GM12878 (cell line): ENCODE measurements around the gene KDM6A.

Experiments used
- CBX5 ChIP-seq: sonication (generic); IDR thresholded peaks from 2 replicates; pipeline ENCODE4 v1.6.1; 2016; ENCODE audit warnings: low read depth, moderate library complexity, mild to moderate bottlenecking, inconsistent platforms
- MEF2B ChIP-seq: fragments of 450-650 bp; IDR thresholded peaks from 2 replicates; pipeline ENCODE4 v1.6.1; 2018; ENCODE audit warnings: mild to moderate bottlenecking, moderate library complexity; ENCODE audit not compliant: partially characterized antibody, poor library complexity, severe bottlenecking
- NR2F1 ChIP-seq: fragments of 450-650 bp; conservative IDR thresholded peaks from 2 replicates; pipeline ENCODE4 v1.6.1; 2017; ENCODE audit warnings: mild to moderate bottlenecking
- SIN3A ChIP-seq: IDR thresholded peaks from 2 replicates; pipeline ENCODE4 v1.6.1; 2012; ENCODE audit warnings: low read depth, low read length, improper control_type of control experiment
- ZNF217 ChIP-seq: fragments of 450-650 bp; IDR thresholded peaks from 2 replicates; pipeline ENCODE4 v1.6.1; 2017; ENCODE audit warnings: antibody characterized with exemption, mild to moderate bottlenecking
- ZNF384 ChIP-seq: IDR thresholded peaks from 2 replicates; pipeline ENCODE4 v1.6.1; 2012; ENCODE audit warnings: low read depth, mild to moderate bottlenecking, low read length, improper control_type of control experiment, borderline replicate concordance
- TF ChIP-seq, protein P1 (sequence below): IDR thresholded peaks from 2 replicates; pipeline ENCODE4 v1.6.1; 2011; ENCODE audit warnings: borderline replicate concordance, low read depth, mild to moderate bottlenecking, moderate library complexity, mixed read lengths, low read length; ENCODE audit not compliant: insufficient read depth; ENCODE audit errors: extremely low read length
- TF ChIP-seq, protein P2 (sequence below): fragments of 450-650 bp; IDR thresholded peaks from 2 replicates; pipeline ENCODE4 v1.6.1; 2014; ENCODE audit warnings: mild to moderate bottlenecking

DNA sequence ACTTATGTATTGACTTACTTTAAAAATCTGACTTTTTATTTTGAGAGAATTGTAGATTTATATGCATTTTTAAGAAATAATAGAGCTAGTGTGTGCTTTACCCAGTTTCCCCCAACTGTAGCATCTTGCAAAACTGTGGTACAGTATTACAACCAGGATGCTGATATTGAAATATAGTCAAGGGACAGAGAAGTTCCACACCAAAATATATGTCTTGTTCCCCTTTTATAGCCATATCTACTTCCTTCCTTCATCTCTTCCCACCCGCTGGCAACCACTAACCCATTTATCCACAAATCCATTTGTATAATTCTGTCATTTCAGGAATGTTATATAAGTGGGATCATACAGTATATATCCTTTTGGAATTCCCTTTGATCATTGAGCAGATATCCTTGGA, 16.8 kb downstream of the KDM6A start:
- TF ChIP-seq CBX5 (no peak), MEF2B (no peak), SIN3A (no peak), NR2F1 (no peak), ZNF217 (no peak), ZNF384 (no peak)
- TF ChIP-seq, protein P1, sequence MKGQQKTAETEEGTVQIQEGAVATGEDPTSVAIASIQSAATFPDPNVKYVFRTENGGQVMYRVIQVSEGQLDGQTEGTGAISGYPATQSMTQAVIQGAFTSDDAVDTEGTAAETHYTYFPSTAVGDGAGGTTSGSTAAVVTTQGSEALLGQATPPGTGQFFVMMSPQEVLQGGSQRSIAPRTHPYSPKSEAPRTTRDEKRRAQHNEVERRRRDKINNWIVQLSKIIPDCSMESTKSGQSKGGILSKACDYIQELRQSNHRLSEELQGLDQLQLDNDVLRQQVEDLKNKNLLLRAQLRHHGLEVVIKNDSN, result no peak
- TF ChIP-seq, protein P2, sequence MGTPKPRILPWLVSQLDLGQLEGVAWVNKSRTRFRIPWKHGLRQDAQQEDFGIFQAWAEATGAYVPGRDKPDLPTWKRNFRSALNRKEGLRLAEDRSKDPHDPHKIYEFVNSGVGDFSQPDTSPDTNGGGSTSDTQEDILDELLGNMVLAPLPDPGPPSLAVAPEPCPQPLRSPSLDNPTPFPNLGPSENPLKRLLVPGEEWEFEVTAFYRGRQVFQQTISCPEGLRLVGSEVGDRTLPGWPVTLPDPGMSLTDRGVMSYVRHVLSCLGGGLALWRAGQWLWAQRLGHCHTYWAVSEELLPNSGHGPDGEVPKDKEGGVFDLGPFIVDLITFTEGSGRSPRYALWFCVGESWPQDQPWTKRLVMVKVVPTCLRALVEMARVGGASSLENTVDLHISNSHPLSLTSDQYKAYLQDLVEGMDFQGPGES, result no peak
